Upper lobe of left lung (tissue), 6 donors: ENCODE data around the gene OTOS. TPM values are rescaled to one million over a fixed set of nuclear protein-coding genes. Genes with fewer than 3 reads are reported as not detected.

Experiments used
- ATAC-seq, 2 donors: fragments of 200-7000 bp; cut with Tn5 transposase; one replicate each; pipeline ENCODE4 v1.9.1; 2022; ENCODE audit warnings: mild to moderate bottlenecking in 2 of 2, moderate library complexity in 2 of 2; ENCODE audit not compliant: low FRiP score in 2 of 2
- DNase-seq, 2 donors: peaks; one replicate each; pipeline ENCODE4 v3.0.0-alpha.2; 2019 to 2020
- H3K27ac ChIP-seq, 4 donors: fragments of 200-600 bp; sonication (generic); one replicate each; pipeline ENCODE4 v1.5.1; 2016 to 2019
- H3K27me3 ChIP-seq, 4 donors: fragments of 200-600 bp; sonication (generic); one replicate each; pipeline ENCODE4 v1.5.1; 2017 to 2019
- H3K36me3 ChIP-seq, 4 donors: fragments of 200-600 bp; sonication (generic); one replicate each; pipeline ENCODE4 v1.5.1; 2016 to 2019
- H3K4me1 ChIP-seq, 4 donors: fragments of 200-600 bp; sonication (generic); one replicate each; pipeline ENCODE4 v1.5.1; 2018 to 2019
- H3K4me3 ChIP-seq, 4 donors: fragments of 200-600 bp; sonication (generic); one replicate each; pipeline ENCODE4 v1.5.1; 2017 to 2019; ENCODE audit warnings: mild to moderate bottlenecking in 2 of 4, moderate library complexity in 1 of 4
- H3K9me3 ChIP-seq, 4 donors: fragments of 200-600 bp; sonication (generic); one replicate each; pipeline ENCODE4 v1.5.1; 2018 to 2019
- EP300 ChIP-seq, 4 donors: sonication (generic); formaldehyde crosslinking; IDR thresholded peaks; one replicate each; pipeline ENCODE4 v1.5.1; 2017; ENCODE audit warnings: antibody characterized with exemption in 4 of 4, control low read depth in 2 of 4
- POLR2A ChIP-seq, 4 donors: fragments of 450-650 bp; IDR thresholded peaks; one replicate each; pipeline ENCODE4 v1.5.1; 2016 to 2017; ENCODE audit warnings: antibody characterized with exemption in 4 of 4, mild to moderate bottlenecking in 2 of 4
- POLR2AphosphoS5 ChIP-seq, 2 donors: sonication (generic); formaldehyde crosslinking; IDR thresholded peaks; one replicate each; pipeline ENCODE4 v1.5.1; 2017; ENCODE audit warnings: antibody characterized with exemption in 2 of 2
- WGBS, 2 donors: methylation state at CpG; one replicate each; pipeline ENCODE4 v1.1.5; 2017 to 2018; 5-methylcytosine and 5-hydroxymethylcytosine counted together
- total RNA-seq, 6 donors: library from RNA; depleted of rRNA in 4 of 6; stranded (reverse); fragments of >200 nt in 4 of 6; gene quantifications; one replicate each; pipeline versions ENCODE4 v1.1.0 to v1.2.1, GENCODE V29; 2016 to 2021
- TF ChIP-seq, protein P1 (sequence below), 6 experiments: fragments of 450-650 bp in 4 of 6; fragments of 200-600 bp in 2 of 6; sonication (generic) in 2 of 6; IDR thresholded peaks; one replicate each; pipeline ENCODE4 v1.5.1; 2016 to 2019; ENCODE audit warnings: antibody characterized with exemption in 6 of 6
- donor health status: DM: no; HTN: no; CAD: no; lungs with moderate emphysema.
- donor health status: DM: no; HTN: yes; CAD: no; lungs with severe emphysema.

The OTOS gene
- total RNA-seq, 6 donors from 2014 or later, result not detected

GRCh38 chr2:240123821-240124650 is 16.4 kb downstream of the OTOS start:
- Histone ChIP-seq H3K36me3 (peaks cover 0 to 35% (median 21%) of the 10 kb centered on the region in 4 donors), H3K9me3 (no peaks in the 10 kb centered on the region), H3K27me3 (no peaks in the 10 kb centered on the region), H3K4me1 (no peaks in the 10 kb centered on the region), H3K4me3 (no peak overlapping the region), H3K27ac (no peak overlapping the region)
- ATAC-seq (no peak), DNase-seq (peak in 1 of 2 donors; percentile 8)
- no peak for TF ChIP-seq EP300 (IDR thresholded peaks at IDR 0.05)
- 88% methylated on average over 21 to 24 of the region's 24 CpGs for WGBS, 2 donors

DNA sequence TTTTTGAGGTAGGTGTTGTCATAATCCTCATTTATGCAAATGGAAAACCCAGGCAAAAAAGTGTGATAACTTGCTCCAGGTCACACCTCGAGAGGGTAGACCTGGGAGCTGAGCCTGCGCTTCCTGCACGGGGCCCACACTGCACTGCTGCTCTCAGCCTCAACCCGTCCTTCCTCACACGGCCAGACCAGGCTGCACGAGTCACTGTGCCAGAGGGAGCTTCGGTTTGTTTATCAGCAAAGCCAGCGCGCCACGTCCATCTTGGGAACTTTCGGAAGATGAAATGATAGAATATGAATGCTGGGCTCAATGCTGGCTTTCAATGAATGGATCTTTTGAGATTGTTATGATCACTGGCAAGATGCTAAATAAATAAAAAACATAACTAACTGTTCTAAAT is 18.8 kb downstream of the OTOS start:
- H3K27me3 ChIP-seq, result no peaks in the 10 kb centered on the region
- no peak overlapping the region for H3K4me3 ChIP-seq
- ATAC-seq (no peak), DNase-seq (no peak)
- no peak overlapping the region for H3K27ac ChIP-seq
- TF ChIP-seq POLR2AphosphoS5 (IDR thresholded peaks at IDR 0.05) (no peak), EP300 (IDR thresholded peaks at IDR 0.05) (no peak), POLR2A (IDR thresholded peaks at IDR 0.05) (no peak)
- TF ChIP-seq, protein P1, sequence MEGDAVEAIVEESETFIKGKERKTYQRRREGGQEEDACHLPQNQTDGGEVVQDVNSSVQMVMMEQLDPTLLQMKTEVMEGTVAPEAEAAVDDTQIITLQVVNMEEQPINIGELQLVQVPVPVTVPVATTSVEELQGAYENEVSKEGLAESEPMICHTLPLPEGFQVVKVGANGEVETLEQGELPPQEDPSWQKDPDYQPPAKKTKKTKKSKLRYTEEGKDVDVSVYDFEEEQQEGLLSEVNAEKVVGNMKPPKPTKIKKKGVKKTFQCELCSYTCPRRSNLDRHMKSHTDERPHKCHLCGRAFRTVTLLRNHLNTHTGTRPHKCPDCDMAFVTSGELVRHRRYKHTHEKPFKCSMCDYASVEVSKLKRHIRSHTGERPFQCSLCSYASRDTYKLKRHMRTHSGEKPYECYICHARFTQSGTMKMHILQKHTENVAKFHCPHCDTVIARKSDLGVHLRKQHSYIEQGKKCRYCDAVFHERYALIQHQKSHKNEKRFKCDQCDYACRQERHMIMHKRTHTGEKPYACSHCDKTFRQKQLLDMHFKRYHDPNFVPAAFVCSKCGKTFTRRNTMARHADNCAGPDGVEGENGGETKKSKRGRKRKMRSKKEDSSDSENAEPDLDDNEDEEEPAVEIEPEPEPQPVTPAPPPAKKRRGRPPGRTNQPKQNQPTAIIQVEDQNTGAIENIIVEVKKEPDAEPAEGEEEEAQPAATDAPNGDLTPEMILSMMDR (IDR thresholded peaks at IDR 0.05), result no peak
- peaks cover 0 to 3% (median 0%) of the 10 kb centered on the region in 4 donors for H3K9me3 ChIP-seq
- peaks cover 0 to 14% (median under 1%) of the 10 kb centered on the region in 4 donors for H3K36me3 ChIP-seq
- 51 to 64% methylated on average over 11 of the region's 11 CpGs for WGBS, 2 donors
- no peaks in the 10 kb centered on the region for H3K4me1 ChIP-seq

- peaks cover 0 to 3% (median 0%) of the 10 kb centered on the region in 4 donors for H3K9me3 ChIP-seq
- H3K4me3 ChIP-seq, result no peak overlapping the region
- no peak for TF ChIP-seq POLR2A (IDR thresholded peaks at IDR 0.05)
- TF ChIP-seq EP300 (IDR thresholded peaks at IDR 0.05), result no peak
- no peak for TF ChIP-seq POLR2AphosphoS5 (IDR thresholded peaks at IDR 0.05)
- TF ChIP-seq, protein P1 (IDR thresholded peaks at IDR 0.05), result no peak
- no peak overlapping the region for H3K27ac ChIP-seq
- no peaks in the 10 kb centered on the region for H3K27me3 ChIP-seq
- DNase-seq (no peak), ATAC-seq (no peak)
- H3K4me1 ChIP-seq, result no peaks in the 10 kb centered on the region
- peaks cover 0 to 9% (median 0%) of the 10 kb centered on the region in 4 donors for H3K36me3 ChIP-seq
- WGBS, 2 donors, result 68 to 71% methylated on average over 4 of the region's 4 CpGs
These were observed 19.3 kb downstream of the OTOS start for GRCh38 chr2:240121190-240121589.

- ATAC-seq (no peak), DNase-seq (no peak)
- Histone ChIP-seq H3K36me3 (no peaks in the 10 kb centered on the region), H3K27ac (no peak overlapping the region), H3K4me1 (no peaks in the 10 kb centered on the region), H3K9me3 (peaks cover 0 to 3% (median 0%) of the 10 kb centered on the region in 4 donors), H3K4me3 (no peak overlapping the region), H3K27me3 (no peaks in the 10 kb centered on the region)
- 83% methylated on average over 6 of the region's 6 CpGs for WGBS, 2 donors
- TF ChIP-seq, protein P1 (IDR thresholded peaks at IDR 0.05), result no peak
- TF ChIP-seq POLR2AphosphoS5 (IDR thresholded peaks at IDR 0.05) (no peak), POLR2A (IDR thresholded peaks at IDR 0.05) (no peak)
These were observed 26.2 kb downstream of the OTOS start for GRCh38 chr2:240114233-240114632.

DNA sequence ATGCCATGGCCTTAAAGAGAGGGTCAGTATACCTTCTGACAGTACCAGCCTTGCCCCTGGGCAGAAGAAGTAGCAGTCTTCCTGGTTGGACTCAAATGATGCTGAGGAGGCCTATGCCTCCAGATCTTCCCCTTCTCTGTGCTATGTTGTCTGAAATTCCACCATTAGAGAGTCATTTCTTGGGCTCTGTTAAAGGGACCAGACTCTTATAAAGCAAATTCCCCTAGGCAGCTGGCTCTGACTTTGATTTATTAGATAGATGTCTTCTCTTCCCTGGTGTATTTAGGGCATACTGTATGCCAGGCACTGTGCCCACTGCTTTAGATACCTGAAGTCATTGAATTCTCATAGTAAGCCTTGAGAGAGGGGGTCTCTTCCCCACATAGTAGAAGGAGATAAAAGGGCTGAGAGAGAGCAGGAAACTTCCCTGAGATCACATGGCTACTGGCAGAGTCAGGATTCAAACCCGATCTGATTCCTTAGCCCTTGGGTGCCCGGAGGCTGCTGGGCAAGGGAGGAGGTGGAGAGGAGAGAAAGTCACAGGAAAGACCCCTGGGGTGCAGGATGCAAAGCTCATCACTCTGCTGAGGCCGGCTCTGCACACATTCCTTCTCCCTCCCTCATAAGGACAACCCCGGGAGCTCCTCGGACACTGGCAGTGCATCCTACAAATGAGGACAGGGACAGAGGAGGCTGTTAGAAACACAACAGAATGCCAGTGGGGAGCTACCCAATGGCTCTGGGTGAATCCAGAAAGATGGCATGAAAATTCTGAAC is 27.4 kb downstream of the OTOS start:
- no peak overlapping the region for H3K4me3 ChIP-seq
- H3K9me3 ChIP-seq, result no peaks in the 10 kb centered on the region
- WGBS, 2 donors, result 16 to 28% methylated on average over 5 of the region's 5 CpGs
- ATAC-seq (no peak), DNase-seq (no peak)
- TF ChIP-seq POLR2A (IDR thresholded peaks at IDR 0.05), result no peak
- no peak for TF ChIP-seq POLR2AphosphoS5 (IDR thresholded peaks at IDR 0.05)
- no peak for TF ChIP-seq EP300 (IDR thresholded peaks at IDR 0.05)
- TF ChIP-seq, protein P1 (IDR thresholded peaks at IDR 0.05), result no peak
- H3K4me1 ChIP-seq, result no peaks in the 10 kb centered on the region
- no peak overlapping the region for H3K27ac ChIP-seq
- no peaks in the 10 kb centered on the region for H3K27me3 ChIP-seq
- no peaks in the 10 kb centered on the region for H3K36me3 ChIP-seq
